ENCODE data around the gene FNDC5. TPM values are rescaled to one million over a fixed set of nuclear protein-coding genes. Genes with fewer than 3 reads are reported as not detected.
A peak's percentile ranks its signal among the peaks of the same experiment; 100 is the strongest.

Gene FNDC5
- total and polyA plus RNA-seq, 9 of the 15 experiments (the other 6 are each of a cell fraction or from before 2014, with no cell fraction given): 0.06 to 2.1 (median 0.22) TPM

GRCh38 chr1:32893198-32894018 lies 22.7 kb upstream of the FNDC5 start:
- H3K9ac ChIP-seq (ENCODE audit: insufficient read depth in 1 of 2, low read depth in 2 of 2, low read length in 2 of 2): peak overlapping the region; percentile 21 to 72; a peak in 3 of 4 replicates
- H3K27me3 ChIP-seq (ENCODE audit: control insufficient read depth in 2 of 2, insufficient read depth in 2 of 2, low read length in 2 of 2): peaks cover 5 to 68% of the 10 kb centered on the region in 2 experiments; a peak in 3 of 5 replicates
- H3K27ac ChIP-seq (ENCODE audit: extremely low read depth, low read depth, low read length): no peak overlapping the region
- no peaks in the 10 kb centered on the region for H3K36me3 ChIP-seq (ENCODE audit: control insufficient read depth, insufficient read depth, low read length)
- no peaks in the 10 kb centered on the region for H3K9me1 ChIP-seq (ENCODE audit: control insufficient read depth, insufficient read depth, low read length)
- 6% methylated on average over 37 of the region's 58 CpGs for WGBS (ENCODE audit: insufficient coverage, low coverage, missing lambda C conversion rate)
- peak overlapping the region; percentile 42 for H3K4me3 ChIP-seq
- intact Hi-C loops (cut with micrococcal nuclease): no loop called here
- no peaks in the 10 kb centered on the region for H3K79me2 ChIP-seq (ENCODE audit: control insufficient read depth, insufficient read depth, low read length)
- FAIRE-seq: peak; percentile 59
- peaks cover 34% of the 10 kb centered on the region for H4K20me1 ChIP-seq (replicated peaks; ENCODE audit: control insufficient read depth, insufficient read depth, low read length)
- peak; percentile 69 to 86 (median 78) for DNase-seq (ENCODE audit: extremely low read depth in 1 of 4, low spot score in 3 of 4)
- ATAC-seq: peak; percentile 80
- no TSS peak for BruUV-seq (replicated peaks)
- H3K4me1 ChIP-seq (replicated peaks in 1 of 2; ENCODE audit: control insufficient read depth in 2 of 2, insufficient read depth in 2 of 2, low read length in 2 of 2): peaks cover 5 to 18% of the 10 kb centered on the region in 2 experiments; a peak in 3 of 5 replicates
- ChIA-PET CTCF (ENCODE audit: low intra/inter-chr PET ratio) (interaction anchor here (0.6 to 2.7 kb wide), 6 partner anchors 113 to 885 kb away, joined by 3 to 18 read pairs (median 4); no protein-coding TSS in a partner anchor), POLR2A (interaction anchor here (0.6 to 1.2 kb wide), 8 partner anchors 14 to 243 kb away, joined by 3 to 5 read pairs (median 4); partner anchors contain the start of gene RBBP4)
- peak overlapping the region; percentile 60 for H3K4me2 ChIP-seq (ENCODE audit: insufficient read depth, low read length)
- peak overlapping the region; percentile 47 for H2AFZ ChIP-seq (ENCODE audit: low read depth, low read length)
- no peaks in the 10 kb centered on the region for H3K9me3 ChIP-seq (replicated peaks; ENCODE audit: control insufficient read depth, insufficient read depth, low read depth, low read length)
- in situ Hi-C loops (cut with MboI): loop anchor here (25.0 kb wide), 1 partner anchor 719 kb away; no protein-coding TSS in a partner anchor
- no peak for TF ChIP-seq MCM5 (IDR thresholded peaks at IDR 0.05; ENCODE audit: low read depth)
- TF ChIP-seq HIVEP1 (CRISPR knock-in tag; IDR thresholded peaks at IDR 0.05): no peak
- no peak for TF ChIP-seq E2F3 (CRISPR knock-in tag; IDR thresholded peaks at IDR 0.05)
- no peak for TF ChIP-seq MGA (IDR thresholded peaks at IDR 0.05)
- TF ChIP-seq ZNF224 (CRISPR knock-in tag; IDR thresholded peaks at IDR 0.05): no peak
- no peak for TF ChIP-seq POU5F1 (IDR thresholded peaks at IDR 0.05; ENCODE audit: borderline replicate concordance, low read depth, low read length, partially characterized antibody)
- peak; percentile 19; the same call in 1 of the 2 replicates for TF ChIP-seq FOXM1 (IDR thresholded peaks at IDR 0.05; ENCODE audit: low read depth)
- TF ChIP-seq FOXM1 (CRISPR knock-in tag; IDR thresholded peaks at IDR 0.05; ENCODE audit: low read depth): no peak
- TF ChIP-seq FOXJ3 (CRISPR knock-in tag; IDR thresholded peaks at IDR 0.05): no peak
- TF ChIP-seq WHSC1 (IDR thresholded peaks at IDR 0.05; ENCODE audit: low read length): no peak
- no peak for TF ChIP-seq ZNF232 (CRISPR knock-in tag; IDR thresholded peaks at IDR 0.05)

Data from K562 (cell line).